NCI-H187 (cell line): ENCODE results near the gene SORCS3.

Experiments
- DNase-seq, 2 experiments: peaks; one replicate each; lab custom pipeline; 2025; lab: John Stamatoyannopoulos, UW

The SORCS3 gene

GRCh38 chr10:105104297-105104696 is 463.2 kb downstream of the SORCS3 start:
- no peak for DNase-seq

GRCh38 chr10:105109164-105109563 is 468.1 kb downstream of the SORCS3 start:
- DNase-seq = no peak

GRCh38 chr10:105112862-105113261 is 471.8 kb downstream of the SORCS3 start:
- no peak for DNase-seq

GRCh38 chr10:105113666-105114065 is 472.6 kb downstream of the SORCS3 start:
- no peak for DNase-seq

- no peak for DNase-seq
Observed at GRCh38 chr10:105121743-105122142, 480.7 kb downstream of the SORCS3 start.

- DNase-seq = no peak
Observed at GRCh38 chr10:105128111-105128510, 487.0 kb downstream of the SORCS3 start.

GRCh38 chr10:105138358-105138757 is 497.3 kb downstream of the SORCS3 start:
- no peak for DNase-seq

- DNase-seq = no peak
Observed at GRCh38 chr10:105139363-105139896, 498.3 kb downstream of the SORCS3 start.

- no peak for DNase-seq
Observed at GRCh38 chr10:105140600-105140999, 499.5 kb downstream of the SORCS3 start.

GRCh38 chr10:105145711-105146110 is 504.6 kb downstream of the SORCS3 start:
- no peak for DNase-seq

GRCh38 chr10:105146436-105146835 is 505.3 kb downstream of the SORCS3 start:
- no peak for DNase-seq

- no peak for DNase-seq
Observed at GRCh38 chr10:105148456-105148855, 507.4 kb downstream of the SORCS3 start.

- no peak for DNase-seq
Observed at GRCh38 chr10:105148921-105149320, 507.8 kb downstream of the SORCS3 start.

GRCh38 chr10:105149371-105149891 is 508.3 kb downstream of the SORCS3 start:
- no peak for DNase-seq

- no peak for DNase-seq
Observed at GRCh38 chr10:105150259-105150880, 509.3 kb downstream of the SORCS3 start.

- DNase-seq = no peak
Observed at GRCh38 chr10:105154736-105155135, 513.6 kb downstream of the SORCS3 start.

GRCh38 chr10:105159268-105159667 is 518.2 kb downstream of the SORCS3 start:
- DNase-seq = no peak

- no peak for DNase-seq
Observed at GRCh38 chr10:105161149-105161548, 520.1 kb downstream of the SORCS3 start.

GRCh38 chr10:105161767-105162166 is 520.7 kb downstream of the SORCS3 start:
- no peak for DNase-seq

GRCh38 chr10:105170521-105170920 is 529.4 kb downstream of the SORCS3 start:
- no peak for DNase-seq

GRCh38 chr10:105171945-105172344 is 530.9 kb downstream of the SORCS3 start:
- no peak for DNase-seq

GRCh38 chr10:105181626-105182025 is 540.5 kb downstream of the SORCS3 start:
- no peak for DNase-seq

- no peak for DNase-seq
Observed at GRCh38 chr10:105183536-105183935, 542.4 kb downstream of the SORCS3 start.

GRCh38 chr10:105185161-105185560 is 544.1 kb downstream of the SORCS3 start:
- DNase-seq = no peak
